ENCODE measurements around the gene COL27A1. TPM values are rescaled to one million over a fixed set of nuclear protein-coding genes. Genes with fewer than 3 reads are reported as not detected.

Gene COL27A1
- total RNA-seq, 1 experiment from 2014 or later: 12.0 TPM

GRCh38 chr9:114341152-114341830 lies 186.0 kb downstream of the COL27A1 start:
- Histone ChIP-seq H3K9me2 (ENCODE audit: insufficient read depth) (no peaks in the 10 kb centered on the region), H3K9me3 (ENCODE audit: control insufficient read depth in 1 of 2, insufficient read depth in 1 of 2, low read depth in 1 of 2, low read length in 2 of 2) (no peaks in the 10 kb centered on the region), H4K20me1 (ENCODE audit: insufficient read depth) (no peaks in the 10 kb centered on the region), H3K4me3 (replicated peaks in 1 of 2; ENCODE audit: low read depth in 1 of 2, low read length in 2 of 2) (no peak overlapping the region), H3K4me2 (ENCODE audit: low read length) (no peak overlapping the region), H3K27ac (ENCODE audit: low read depth, low read length) (no peak overlapping the region), H3K27me3 (ENCODE audit: insufficient read depth, low read length) (no peaks in the 10 kb centered on the region), H3K36me3 (ENCODE audit: control insufficient read depth in 1 of 2, insufficient read depth in 2 of 2, low read length in 2 of 2) (peaks cover 0 to 2% of the 10 kb centered on the region in 2 experiments; a peak in 1 of 4 replicates), H3K79me2 (ENCODE audit: insufficient read depth, low read length) (no peaks in the 10 kb centered on the region), H2AFZ (ENCODE audit: low read depth, low read length, poor library complexity, severe bottlenecking) (no peak overlapping the region), H3K4me1 (ENCODE audit: control insufficient read depth in 1 of 2, insufficient read depth in 2 of 2, low read length in 2 of 2) (no peaks in the 10 kb centered on the region), H3K9ac (ENCODE audit: low read length) (no peak overlapping the region)
- TF ChIP-seq CBX3 (IDR thresholded peaks at IDR 0.05; ENCODE audit: low read depth) (no peak), POLR2A (IDR thresholded peaks at IDR 0.05; ENCODE audit: borderline replicate concordance, extremely low read depth, insufficient read depth, insufficient read length) (no peak), ZNF274 (IDR thresholded peaks at IDR 0.05; ENCODE audit: low read depth, low read length) (no peak), EZH2phosphoT487 (IDR thresholded peaks at IDR 0.05; ENCODE audit: borderline replicate concordance) (no peak), FOSL1 (IDR thresholded peaks at IDR 0.05; ENCODE audit: low read depth) (no peak), CEBPB (IDR thresholded peaks at IDR 0.05; ENCODE audit: low read depth) (no peak)
- TF ChIP-seq, protein P1, sequence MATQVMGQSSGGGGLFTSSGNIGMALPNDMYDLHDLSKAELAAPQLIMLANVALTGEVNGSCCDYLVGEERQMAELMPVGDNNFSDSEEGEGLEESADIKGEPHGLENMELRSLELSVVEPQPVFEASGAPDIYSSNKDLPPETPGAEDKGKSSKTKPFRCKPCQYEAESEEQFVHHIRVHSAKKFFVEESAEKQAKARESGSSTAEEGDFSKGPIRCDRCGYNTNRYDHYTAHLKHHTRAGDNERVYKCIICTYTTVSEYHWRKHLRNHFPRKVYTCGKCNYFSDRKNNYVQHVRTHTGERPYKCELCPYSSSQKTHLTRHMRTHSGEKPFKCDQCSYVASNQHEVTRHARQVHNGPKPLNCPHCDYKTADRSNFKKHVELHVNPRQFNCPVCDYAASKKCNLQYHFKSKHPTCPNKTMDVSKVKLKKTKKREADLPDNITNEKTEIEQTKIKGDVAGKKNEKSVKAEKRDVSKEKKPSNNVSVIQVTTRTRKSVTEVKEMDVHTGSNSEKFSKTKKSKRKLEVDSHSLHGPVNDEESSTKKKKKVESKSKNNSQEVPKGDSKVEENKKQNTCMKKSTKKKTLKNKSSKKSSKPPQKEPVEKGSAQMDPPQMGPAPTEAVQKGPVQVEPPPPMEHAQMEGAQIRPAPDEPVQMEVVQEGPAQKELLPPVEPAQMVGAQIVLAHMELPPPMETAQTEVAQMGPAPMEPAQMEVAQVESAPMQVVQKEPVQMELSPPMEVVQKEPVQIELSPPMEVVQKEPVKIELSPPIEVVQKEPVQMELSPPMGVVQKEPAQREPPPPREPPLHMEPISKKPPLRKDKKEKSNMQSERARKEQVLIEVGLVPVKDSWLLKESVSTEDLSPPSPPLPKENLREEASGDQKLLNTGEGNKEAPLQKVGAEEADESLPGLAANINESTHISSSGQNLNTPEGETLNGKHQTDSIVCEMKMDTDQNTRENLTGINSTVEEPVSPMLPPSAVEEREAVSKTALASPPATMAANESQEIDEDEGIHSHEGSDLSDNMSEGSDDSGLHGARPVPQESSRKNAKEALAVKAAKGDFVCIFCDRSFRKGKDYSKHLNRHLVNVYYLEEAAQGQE (IDR thresholded peaks at IDR 0.05; ENCODE audit: low read depth): no peak
- TF ChIP-seq, protein P2, sequence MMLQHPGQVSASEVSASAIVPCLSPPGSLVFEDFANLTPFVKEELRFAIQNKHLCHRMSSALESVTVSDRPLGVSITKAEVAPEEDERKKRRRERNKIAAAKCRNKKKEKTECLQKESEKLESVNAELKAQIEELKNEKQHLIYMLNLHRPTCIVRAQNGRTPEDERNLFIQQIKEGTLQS (IDR thresholded peaks at IDR 0.05): no peak
- TF ChIP-seq, protein P3, sequence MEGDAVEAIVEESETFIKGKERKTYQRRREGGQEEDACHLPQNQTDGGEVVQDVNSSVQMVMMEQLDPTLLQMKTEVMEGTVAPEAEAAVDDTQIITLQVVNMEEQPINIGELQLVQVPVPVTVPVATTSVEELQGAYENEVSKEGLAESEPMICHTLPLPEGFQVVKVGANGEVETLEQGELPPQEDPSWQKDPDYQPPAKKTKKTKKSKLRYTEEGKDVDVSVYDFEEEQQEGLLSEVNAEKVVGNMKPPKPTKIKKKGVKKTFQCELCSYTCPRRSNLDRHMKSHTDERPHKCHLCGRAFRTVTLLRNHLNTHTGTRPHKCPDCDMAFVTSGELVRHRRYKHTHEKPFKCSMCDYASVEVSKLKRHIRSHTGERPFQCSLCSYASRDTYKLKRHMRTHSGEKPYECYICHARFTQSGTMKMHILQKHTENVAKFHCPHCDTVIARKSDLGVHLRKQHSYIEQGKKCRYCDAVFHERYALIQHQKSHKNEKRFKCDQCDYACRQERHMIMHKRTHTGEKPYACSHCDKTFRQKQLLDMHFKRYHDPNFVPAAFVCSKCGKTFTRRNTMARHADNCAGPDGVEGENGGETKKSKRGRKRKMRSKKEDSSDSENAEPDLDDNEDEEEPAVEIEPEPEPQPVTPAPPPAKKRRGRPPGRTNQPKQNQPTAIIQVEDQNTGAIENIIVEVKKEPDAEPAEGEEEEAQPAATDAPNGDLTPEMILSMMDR (IDR thresholded peaks at IDR 0.05 in 2 of 3, conservative IDR thresholded peaks at IDR 0.05 in 1 of 3; ENCODE audit: borderline replicate concordance in 1 of 3, insufficient read depth in 1 of 3, low read depth in 2 of 3, low read length in 2 of 3): no peak
- POLR2A ChIA-PET: no interaction called here
- RAD21 ChIA-PET (ENCODE audit: low non-redundant PET in 1 of 2, low total read pairs in 2 of 2, uncharacterized antibody in 2 of 2, unreplicated experiment in 2 of 2): no interaction called here
- CTCF ChIA-PET: no interaction called here
- ATAC-seq (no peak), DNase-seq (ENCODE audit: low read depth, low spot score) (no peak)
- BruUV-seq (replicated peaks): no TSS peak
- intact Hi-C loops (cut with micrococcal nuclease): no loop called here

Measured in HCT116 (cell line).